LNCAP (cell line): Measurements from ENCODE around the gene RIPOR3.

ENCODE experiments used
- TF ChIP-seq, protein P1 (sequence below): fragments of 450-650 bp; IDR thresholded peaks from 2 replicates; pipeline ENCODE4 v1.5.1; 2017; ENCODE audit warnings: mild to moderate bottlenecking

RIPOR3 gene

DNA sequence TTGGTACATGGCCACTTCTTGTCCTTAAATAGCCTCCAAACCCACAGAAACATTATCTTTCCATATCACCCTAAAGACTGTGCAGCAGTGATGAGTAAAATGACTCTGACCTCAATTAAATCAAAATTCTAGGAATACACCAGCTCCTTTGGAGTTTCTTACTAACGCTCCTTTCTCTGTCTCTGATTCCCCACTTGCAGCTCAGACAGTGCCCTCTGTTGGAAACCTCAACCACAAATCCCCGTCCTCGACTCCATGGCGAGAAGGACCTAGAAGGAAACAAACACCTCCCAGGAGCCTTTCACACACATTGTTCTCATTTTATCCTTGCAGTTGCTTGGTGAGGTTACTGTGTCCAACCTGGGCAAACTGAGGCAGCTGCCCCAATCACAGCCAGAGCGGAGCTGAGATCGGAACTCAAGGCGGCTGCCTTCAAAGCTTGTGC is 22.3 kb upstream of the RIPOR3 start:
- TF ChIP-seq, protein P1, sequence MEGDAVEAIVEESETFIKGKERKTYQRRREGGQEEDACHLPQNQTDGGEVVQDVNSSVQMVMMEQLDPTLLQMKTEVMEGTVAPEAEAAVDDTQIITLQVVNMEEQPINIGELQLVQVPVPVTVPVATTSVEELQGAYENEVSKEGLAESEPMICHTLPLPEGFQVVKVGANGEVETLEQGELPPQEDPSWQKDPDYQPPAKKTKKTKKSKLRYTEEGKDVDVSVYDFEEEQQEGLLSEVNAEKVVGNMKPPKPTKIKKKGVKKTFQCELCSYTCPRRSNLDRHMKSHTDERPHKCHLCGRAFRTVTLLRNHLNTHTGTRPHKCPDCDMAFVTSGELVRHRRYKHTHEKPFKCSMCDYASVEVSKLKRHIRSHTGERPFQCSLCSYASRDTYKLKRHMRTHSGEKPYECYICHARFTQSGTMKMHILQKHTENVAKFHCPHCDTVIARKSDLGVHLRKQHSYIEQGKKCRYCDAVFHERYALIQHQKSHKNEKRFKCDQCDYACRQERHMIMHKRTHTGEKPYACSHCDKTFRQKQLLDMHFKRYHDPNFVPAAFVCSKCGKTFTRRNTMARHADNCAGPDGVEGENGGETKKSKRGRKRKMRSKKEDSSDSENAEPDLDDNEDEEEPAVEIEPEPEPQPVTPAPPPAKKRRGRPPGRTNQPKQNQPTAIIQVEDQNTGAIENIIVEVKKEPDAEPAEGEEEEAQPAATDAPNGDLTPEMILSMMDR: no peak

DNA sequence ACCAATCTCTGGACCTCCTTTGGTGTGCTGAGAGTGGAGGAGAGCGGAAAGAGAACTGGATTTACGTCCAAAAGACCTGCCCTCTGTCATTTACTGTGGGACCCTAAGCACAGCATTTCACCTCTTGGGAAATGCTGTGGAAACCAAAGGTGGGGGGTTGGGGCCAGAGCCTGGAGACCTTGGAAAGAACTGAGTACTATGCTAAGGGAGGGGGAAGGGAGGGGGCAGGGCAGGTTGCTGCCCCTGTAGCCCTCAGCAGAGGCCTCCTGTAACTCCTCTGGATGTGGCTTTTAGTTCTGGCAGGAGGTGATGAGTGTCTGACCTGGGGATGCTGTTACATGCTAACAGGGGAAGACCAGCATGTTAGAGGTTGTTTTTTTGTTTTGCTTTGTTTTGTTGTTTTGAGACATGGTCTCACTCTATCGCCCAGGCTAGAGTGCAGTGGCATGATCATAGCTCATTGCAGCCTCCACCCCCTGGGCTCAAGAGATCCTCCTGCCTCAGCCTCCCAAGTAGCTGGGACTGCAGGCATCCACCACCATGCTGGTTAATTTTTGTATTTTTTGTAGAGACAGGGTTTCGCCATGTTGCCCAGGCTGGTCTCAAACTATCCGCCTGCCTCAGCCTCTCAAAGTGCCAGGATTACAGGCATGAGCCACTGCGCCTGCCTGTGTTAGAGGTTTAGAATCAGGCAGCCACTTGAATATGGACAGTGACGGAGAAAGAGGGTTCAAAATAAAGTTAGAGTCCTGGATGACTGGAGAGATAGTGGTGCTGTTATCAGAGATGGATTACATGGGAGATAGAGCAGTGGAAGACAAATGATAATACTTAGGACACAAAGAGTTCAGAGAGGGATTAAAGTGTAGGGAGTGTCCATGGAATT is 21.7 kb upstream of the RIPOR3 start:
- TF ChIP-seq, protein P1: no peak

DNA sequence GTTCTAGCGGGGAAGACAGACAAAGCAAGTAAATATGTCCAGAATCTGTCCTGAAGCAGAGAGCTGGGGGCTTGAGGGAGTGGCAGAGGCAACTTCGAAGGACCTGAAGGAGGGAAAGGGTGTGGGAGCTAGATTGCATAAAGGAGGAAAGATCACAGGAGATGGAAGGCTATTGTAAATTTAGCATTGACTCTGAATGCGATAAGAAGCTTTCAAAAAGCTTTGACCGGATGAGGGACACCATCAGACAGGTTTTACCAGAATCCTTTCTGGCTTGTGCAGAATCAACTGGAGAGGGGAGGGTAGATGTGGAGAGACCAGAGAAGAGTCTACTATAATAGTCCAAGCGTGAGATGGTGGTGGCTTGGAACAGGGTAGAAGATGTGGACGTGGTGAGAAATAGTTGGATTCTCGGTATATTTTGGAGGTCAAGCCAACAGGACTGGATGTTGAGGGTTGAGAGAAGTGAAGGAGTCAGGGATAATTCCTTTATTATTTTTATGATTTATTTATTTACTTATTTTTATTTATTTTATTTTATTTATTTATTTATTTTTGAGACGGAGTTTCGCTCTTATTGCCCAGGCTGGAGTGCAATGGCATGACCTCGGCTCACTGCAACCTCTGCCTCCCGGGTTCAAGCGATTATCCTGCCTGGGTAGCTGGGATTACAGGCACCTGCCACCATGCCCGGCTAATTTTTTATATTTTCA is 19.9 kb upstream of the RIPOR3 start:
- TF ChIP-seq, protein P1: no peak

DNA sequence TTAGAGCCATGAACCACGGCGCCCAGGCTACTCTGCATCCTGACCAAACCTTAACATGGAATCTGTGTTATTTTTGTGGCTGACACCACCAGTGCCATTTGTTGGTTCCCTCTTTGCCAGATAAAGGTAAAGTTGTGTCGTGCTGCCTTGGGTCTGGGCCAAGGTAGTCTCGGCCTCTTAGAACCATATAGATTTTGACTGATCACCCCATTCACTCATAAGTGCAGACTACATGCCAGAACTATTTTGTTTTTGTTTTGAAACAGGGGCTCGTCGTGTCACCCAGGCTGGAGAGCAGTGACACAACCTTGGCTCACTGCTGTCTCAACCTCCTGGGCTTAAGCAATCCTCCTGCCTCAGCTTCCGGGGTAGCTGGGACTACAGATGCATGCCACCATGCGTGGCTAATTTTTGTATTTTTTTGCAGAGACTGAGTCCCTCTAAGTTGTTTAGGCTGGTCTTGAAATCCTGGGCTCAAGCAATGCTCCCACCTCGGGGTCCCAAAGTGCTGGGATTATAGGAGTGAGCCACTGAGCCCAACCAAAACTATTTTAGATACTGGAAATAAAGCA is 19.2 kb upstream of the RIPOR3 start:
- TF ChIP-seq, protein P1: no peak

DNA sequence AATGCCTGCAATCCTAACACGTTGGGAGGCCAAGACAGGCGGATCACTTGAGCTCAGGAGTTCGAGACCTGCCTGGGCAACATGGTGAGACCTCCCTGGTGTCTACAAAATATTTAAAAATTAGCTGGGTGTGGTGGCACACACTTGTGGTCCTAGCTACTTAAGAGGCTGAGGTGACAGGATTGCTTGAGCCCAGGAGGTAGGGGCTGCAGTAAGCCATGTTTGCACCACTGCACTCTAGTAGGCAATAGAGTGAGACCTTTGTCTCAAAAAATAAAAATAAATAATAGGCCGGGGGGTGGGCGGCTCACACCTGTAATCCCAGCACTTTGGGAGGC is 18.3 kb upstream of the RIPOR3 start:
- TF ChIP-seq, protein P1: no peak

DNA sequence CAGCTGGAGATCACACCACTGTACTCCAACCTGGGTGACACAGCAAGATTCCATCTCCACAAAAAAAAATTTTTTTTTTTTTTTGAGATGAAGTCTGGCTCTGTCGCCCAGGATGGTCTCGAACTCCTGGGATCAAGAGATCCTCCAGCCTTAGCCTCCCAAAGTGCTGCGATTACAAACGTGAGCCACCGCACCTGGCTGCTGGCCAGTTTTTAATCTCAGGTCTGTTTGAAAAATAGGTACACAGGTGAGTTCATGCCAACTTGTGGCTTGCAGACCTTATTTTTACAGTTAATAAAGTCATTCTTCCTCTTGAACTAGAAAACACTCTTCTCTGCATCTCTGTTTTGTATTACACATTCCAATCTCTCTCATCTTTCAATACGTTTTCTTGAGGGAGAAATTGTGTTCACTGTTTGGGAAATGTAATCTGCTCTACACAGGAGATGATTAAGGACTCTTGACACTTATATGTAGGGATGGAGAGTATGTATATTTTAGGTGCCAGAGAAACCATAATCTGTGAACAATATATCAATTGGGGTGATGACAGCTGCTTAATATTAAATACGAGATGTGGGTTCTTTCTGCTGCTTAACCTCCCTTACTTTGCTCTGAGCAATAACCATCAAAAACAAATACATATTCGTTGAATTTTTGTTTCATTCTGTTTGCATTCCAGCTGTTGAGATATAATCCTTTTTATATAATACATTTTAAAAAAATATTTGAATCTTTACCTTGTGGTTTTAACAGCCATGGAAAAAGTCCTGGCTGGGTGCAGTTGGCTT is 17.7 kb upstream of the RIPOR3 start:
- TF ChIP-seq, protein P1: no peak

DNA sequence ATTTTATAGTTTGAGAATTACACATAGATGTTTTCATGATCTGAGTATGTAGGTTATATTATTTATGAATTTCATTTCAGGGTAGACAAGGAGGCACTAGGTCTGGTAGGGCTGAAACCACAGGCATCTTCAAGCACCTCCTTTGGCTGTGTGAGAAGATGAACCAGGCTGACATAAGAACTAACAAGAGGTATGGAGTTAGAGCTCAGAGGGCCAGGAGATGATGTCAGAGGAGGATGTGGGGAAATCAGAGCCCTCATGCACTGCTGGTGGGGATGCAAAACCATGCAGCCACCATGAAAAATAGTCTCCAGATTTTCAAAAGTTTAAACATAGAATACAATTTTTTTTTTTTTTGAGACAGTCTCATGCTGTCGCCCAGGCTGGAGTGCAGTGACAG is 13.6 kb upstream of the RIPOR3 start:
- TF ChIP-seq, protein P1: no peak
